ENCODE data around the gene KCNT1.

- TF ChIP-seq, protein P1, sequence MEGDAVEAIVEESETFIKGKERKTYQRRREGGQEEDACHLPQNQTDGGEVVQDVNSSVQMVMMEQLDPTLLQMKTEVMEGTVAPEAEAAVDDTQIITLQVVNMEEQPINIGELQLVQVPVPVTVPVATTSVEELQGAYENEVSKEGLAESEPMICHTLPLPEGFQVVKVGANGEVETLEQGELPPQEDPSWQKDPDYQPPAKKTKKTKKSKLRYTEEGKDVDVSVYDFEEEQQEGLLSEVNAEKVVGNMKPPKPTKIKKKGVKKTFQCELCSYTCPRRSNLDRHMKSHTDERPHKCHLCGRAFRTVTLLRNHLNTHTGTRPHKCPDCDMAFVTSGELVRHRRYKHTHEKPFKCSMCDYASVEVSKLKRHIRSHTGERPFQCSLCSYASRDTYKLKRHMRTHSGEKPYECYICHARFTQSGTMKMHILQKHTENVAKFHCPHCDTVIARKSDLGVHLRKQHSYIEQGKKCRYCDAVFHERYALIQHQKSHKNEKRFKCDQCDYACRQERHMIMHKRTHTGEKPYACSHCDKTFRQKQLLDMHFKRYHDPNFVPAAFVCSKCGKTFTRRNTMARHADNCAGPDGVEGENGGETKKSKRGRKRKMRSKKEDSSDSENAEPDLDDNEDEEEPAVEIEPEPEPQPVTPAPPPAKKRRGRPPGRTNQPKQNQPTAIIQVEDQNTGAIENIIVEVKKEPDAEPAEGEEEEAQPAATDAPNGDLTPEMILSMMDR (IDR thresholded peaks at IDR 0.05; ENCODE audit: poor library complexity) = no peak
- no peak for TF ChIP-seq EZH2phosphoT487 (IDR thresholded peaks at IDR 0.05; ENCODE audit: low read depth, severe bottlenecking, unreplicated experiment)
These were observed 50.6 kb downstream of the KCNT1 start for GRCh38 chr9:135752281-135753204.

Data from hepatocyte (in vitro differentiated cells).